CD4-positive, alpha-beta T cell (primary cell): ENCODE results near the gene CATSPER4. TPM values are rescaled to one million over a fixed set of nuclear protein-coding genes. Genes with fewer than 3 reads are reported as not detected.

Experiments used
- ATAC-seq: fragments of 200-7000 bp; cut with Tn5 transposase; one replicate; pipeline ENCODE4 v1.10.0; 2022; ENCODE audit warnings: mild to moderate bottlenecking; ENCODE audit not compliant: poor library complexity
- CTCF ChIA-PET: fragments of 350-600 bp; sonication (Branson Sonifier 250); formaldehyde crosslinking; loops from one replicate; lab custom pipeline; 2021; ENCODE audit warnings: antibody characterized with exemption, inconsistent platforms; lab: Charles Lee
- POLR2A ChIA-PET: fragments of 350-600 bp; sonication (Branson Sonifier 250); formaldehyde crosslinking; loops from one replicate; lab custom pipeline; 2021; ENCODE audit warnings: antibody characterized with exemption, inconsistent platforms; lab: Charles Lee
- DNase-seq, 14 experiments: peaks; one replicate each; pipeline ENCODE4 v3.0.0-alpha.2; 2013 to 2020; ENCODE audit warnings: mixed read lengths in 2 of 14
- H3K27ac ChIP-seq, 2 donors: one replicate each; pipeline versions ENCODE4 v1.5.1 to v1.7.0; 2013; ENCODE audit warnings: low read length in 2 of 2, low read depth in 1 of 2, mild to moderate bottlenecking in 1 of 2
- H3K27me3 ChIP-seq, 2 experiments: 1 replicate in 1 of 2; 2 replicates in 1 of 2; pipeline versions ENCODE4 v1.6.1 to v1.7.0; 2013; ENCODE audit warnings: low read length in 2 of 2, control low read depth in 1 of 2, mild to moderate bottlenecking in 1 of 2, moderate library complexity in 1 of 2; ENCODE audit not compliant: insufficient read depth in 2 of 2, control insufficient read depth in 1 of 2
- H3K36me3 ChIP-seq: one replicate; pipeline ENCODE4 v1.6.1; 2013; ENCODE audit warnings: low read length, control low read depth; ENCODE audit not compliant: insufficient read depth
- H3K4me1 ChIP-seq: one replicate; pipeline ENCODE4 v1.6.1; 2013; ENCODE audit warnings: low read length, control low read depth; ENCODE audit not compliant: insufficient read depth
- H3K4me3 ChIP-seq: one replicate; pipeline ENCODE4 v1.5.1; 2013; ENCODE audit warnings: mild to moderate bottlenecking, low read length, moderate library complexity
- H3K9me3 ChIP-seq, 2 experiments: 1 replicate in 1 of 2; 2 replicates in 1 of 2; pipeline versions ENCODE4 v1.6.1 to v1.7.0; 2013; ENCODE audit warnings: low read length in 2 of 2, mild to moderate bottlenecking in 2 of 2, control low read depth in 1 of 2, moderate library complexity in 1 of 2; ENCODE audit not compliant: control insufficient read depth in 1 of 2, insufficient read depth in 1 of 2
- H3K27ac Mint-ChIP-seq: one replicate; pipeline ENCODE4 v1.8.0; 2020; ENCODE audit warnings: mixed read lengths
- H3K27me3 Mint-ChIP-seq: one replicate; pipeline ENCODE4 v1.8.0; 2021; ENCODE audit warnings: mixed read lengths
- H3K36me3 Mint-ChIP-seq: one replicate; pipeline ENCODE4 v1.8.0; 2021; ENCODE audit warnings: low read depth, mixed read lengths
- H3K4me1 Mint-ChIP-seq: one replicate; pipeline ENCODE4 v1.8.0; 2021; ENCODE audit warnings: low read depth, mixed read lengths
- H3K4me3 Mint-ChIP-seq: one replicate; pipeline ENCODE4 v1.8.0; 2020; ENCODE audit warnings: mild to moderate bottlenecking, mixed read lengths
- H3K9me3 Mint-ChIP-seq: one replicate; pipeline ENCODE4 v1.8.0; 2020; ENCODE audit warnings: mixed read lengths
- CTCF ChIP-seq: fragments of 200-600 bp; IDR thresholded peaks from one replicate; pipeline ENCODE4 v1.8.0; 2022; ENCODE audit warnings: antibody characterized with exemption, mild to moderate bottlenecking
- intact Hi-C, 2 experiments: fragments of 100-400 bp; cut with DNase I in 1 of 2; cut with micrococcal nuclease in 1 of 2; formaldehyde crosslinking; loops; one replicate each; pipeline versions ENCODE4 v1.15.1 to v1.9.0; 2023 to 2025; cut with DNase I, micrococcal nuclease
- total RNA-seq, 174 experiments: library from RNA in 2 of 174; stranded (reverse) in 2 of 174; gene quantifications; one replicate each; pipeline ENCODE4 v1.2.3 and lab custom pipeline; 2021 to 2026

Gene CATSPER4
- total RNA-seq, 2 experiments from 2014 or later: not detected

GRCh38 chr1:26184883-26185282, 5.5 kb upstream of the CATSPER4 start:
- intact Hi-C loops: loop anchor here in 1 of 2 experiments (5.0 kb wide), 1 partner anchor 37 kb away; no protein-coding TSS in a partner anchor
- no peak overlapping the region for H3K27ac ChIP-seq
- ChIA-PET POLR2A (no interaction called here), CTCF (no interaction called here)
- no peak for ATAC-seq
- Mint-ChIP-seq H3K4me3 (no peak overlapping the region), H3K4me1 (no peaks in the 10 kb centered on the region), H3K36me3 (no peaks in the 10 kb centered on the region), H3K27ac (no peak overlapping the region), H3K9me3 (no peaks in the 10 kb centered on the region), H3K27me3 (no peaks in the 10 kb centered on the region)
- no peaks in the 10 kb centered on the region for H3K36me3 ChIP-seq
- no peaks in the 10 kb centered on the region for H3K27me3 ChIP-seq
- H3K4me3 ChIP-seq: no peak overlapping the region
- no peaks in the 10 kb centered on the region for H3K4me1 ChIP-seq
- no peak for TF ChIP-seq CTCF
- H3K9me3 ChIP-seq: no peaks in the 10 kb centered on the region
- no peak for DNase-seq

GRCh38 chr1:26187882-26188281, 2.5 kb upstream of the CATSPER4 start:
- no peak for TF ChIP-seq CTCF
- Histone ChIP-seq H3K27me3 (no peaks in the 10 kb centered on the region), H3K27ac (no peak overlapping the region), H3K4me1 (peaks cover 11% of the 10 kb centered on the region), H3K36me3 (no peaks in the 10 kb centered on the region), H3K4me3 (no peak overlapping the region), H3K9me3 (no peaks in the 10 kb centered on the region)
- ChIA-PET POLR2A (no interaction called here), CTCF (no interaction called here)
- no peaks in the 10 kb centered on the region for H3K9me3 Mint-ChIP-seq
- intact Hi-C loops: no loop called here
- H3K4me1 Mint-ChIP-seq: peaks cover 17% of the 10 kb centered on the region
- H3K27ac Mint-ChIP-seq: no peak overlapping the region
- ATAC-seq (no peak), DNase-seq (no peak)
- no peaks in the 10 kb centered on the region for H3K36me3 Mint-ChIP-seq
- H3K27me3 Mint-ChIP-seq: no peaks in the 10 kb centered on the region
- no peak overlapping the region for H3K4me3 Mint-ChIP-seq

- H3K27ac ChIP-seq: no peak overlapping the region
- Mint-ChIP-seq H3K4me3 (no peak overlapping the region), H3K36me3 (no peaks in the 10 kb centered on the region), H3K27ac (no peak overlapping the region), H3K27me3 (no peaks in the 10 kb centered on the region), H3K4me1 (peaks cover 17% of the 10 kb centered on the region), H3K9me3 (no peaks in the 10 kb centered on the region)
- ChIA-PET POLR2A (interaction anchor here (1.2 kb wide), 1 partner anchor 45 kb away, joined by 3 read pairs; no protein-coding TSS in a partner anchor), CTCF (no interaction called here)
- no peaks in the 10 kb centered on the region for H3K36me3 ChIP-seq
- peaks cover 11% of the 10 kb centered on the region for H3K4me1 ChIP-seq
- no peaks in the 10 kb centered on the region for H3K9me3 ChIP-seq
- intact Hi-C loops: no loop called here
- ATAC-seq (no peak), DNase-seq (no peak)
- no peak overlapping the region for H3K4me3 ChIP-seq
- no peaks in the 10 kb centered on the region for H3K27me3 ChIP-seq
- TF ChIP-seq CTCF: no peak
Measured at GRCh38 chr1:26188477-26188876, 1.9 kb upstream of the CATSPER4 start.
